GM12873 (cell line): ENCODE data around the gene NECAB2.

Experiments
- CTCF ChIP-seq: IDR thresholded peaks from 2 replicates; pipeline ENCODE4 v1.5.1; 2012; ENCODE audit warnings: low read depth, mild to moderate bottlenecking, moderate library complexity, low read length, control low read depth; ENCODE audit not compliant: insufficient read depth; ENCODE audit errors: missing control alignments

NECAB2 gene

GRCh38 chr16:84034516-84034915, 66.5 kb downstream of the NECAB2 start:
- TF ChIP-seq CTCF = no peak

GRCh38 chr16:84036131-84036530, 68.1 kb downstream of the NECAB2 start:
- TF ChIP-seq CTCF = no peak

- no peak for TF ChIP-seq CTCF
These were observed 69.0 kb downstream of the NECAB2 start for GRCh38 chr16:84036982-84037425.

GRCh38 chr16:84038469-84038868, 70.4 kb downstream of the NECAB2 start:
- no peak for TF ChIP-seq CTCF

- no peak for TF ChIP-seq CTCF
These were observed 71.7 kb downstream of the NECAB2 start for GRCh38 chr16:84039696-84040095.

GRCh38 chr16:84040226-84040822, 72.3 kb downstream of the NECAB2 start:
- TF ChIP-seq CTCF = no peak

GRCh38 chr16:84040823-84041820, 73.1 kb downstream of the NECAB2 start:
- TF ChIP-seq CTCF = no peak
